GOT3 (cell line): ENCODE data around the gene GRIK4.
"Not testable (repeated sequence)": the region's sequence is repeated elsewhere in the genome, so short reads cannot be mapped to it uniquely, and the experiment has no call there.

Experiments
- DNase-seq: peaks from one replicate; lab custom pipeline; 2025; ENCODE audit warnings: mixed read lengths; lab: John Stamatoyannopoulos, UW

The GRIK4 gene

DNA sequence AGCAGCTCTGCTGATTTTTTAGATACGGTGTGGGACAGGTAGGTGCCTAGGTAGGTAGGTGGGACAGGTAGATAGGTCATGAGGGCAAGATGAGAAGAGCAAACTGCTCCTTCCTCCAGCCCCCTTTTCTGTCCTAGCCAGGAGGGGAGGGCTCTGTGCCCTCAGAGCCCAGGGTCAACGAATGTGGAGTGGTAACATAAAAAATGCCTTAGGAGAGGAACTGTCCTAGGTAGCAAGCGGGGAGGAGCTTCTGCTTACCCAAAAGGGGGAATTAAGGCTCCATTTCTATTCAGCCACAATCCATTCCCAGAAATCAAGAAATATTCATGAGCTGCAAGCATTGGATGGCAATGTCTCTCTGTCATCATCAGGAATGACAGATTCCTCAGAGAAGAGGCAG is 234.8 kb downstream of the GRIK4 start:
- no peak for DNase-seq

DNA sequence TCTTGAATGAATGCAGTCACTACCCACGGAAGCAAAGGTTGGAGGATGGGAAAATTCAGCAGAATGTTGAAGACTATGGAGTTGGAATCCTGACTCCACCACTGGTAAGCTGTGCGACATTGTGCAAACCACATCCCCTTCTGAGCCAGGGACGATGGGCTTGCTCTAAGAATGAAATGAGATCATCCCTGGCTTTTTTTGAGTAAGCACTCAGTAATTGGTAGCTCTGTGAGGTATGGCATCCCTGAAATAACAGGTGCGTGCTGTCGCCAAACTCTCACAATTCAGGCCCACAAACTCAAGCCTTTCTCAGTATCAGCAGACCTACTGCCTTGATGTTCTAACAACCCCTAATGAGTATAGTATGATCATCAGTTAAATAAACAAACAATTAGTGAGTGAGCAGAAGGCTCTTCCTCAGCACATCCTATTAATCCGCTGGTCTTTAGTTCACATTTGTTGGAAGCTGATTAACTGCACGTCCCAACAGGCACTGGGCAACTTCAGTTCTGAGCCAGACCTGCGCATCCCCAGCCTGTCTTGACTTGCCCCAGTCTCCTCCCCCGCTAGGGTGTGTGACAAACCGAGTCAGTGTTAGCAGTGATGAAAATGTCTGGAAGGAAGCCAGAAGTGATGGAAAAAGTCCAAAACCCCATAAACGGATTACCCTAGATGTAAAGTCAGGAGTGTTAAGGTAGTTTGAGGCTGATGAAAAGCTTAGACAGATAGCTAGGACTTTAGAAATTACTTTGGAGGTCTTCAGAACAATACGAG is 235.5 kb downstream of the GRIK4 start:
- no peak for DNase-seq

DNA sequence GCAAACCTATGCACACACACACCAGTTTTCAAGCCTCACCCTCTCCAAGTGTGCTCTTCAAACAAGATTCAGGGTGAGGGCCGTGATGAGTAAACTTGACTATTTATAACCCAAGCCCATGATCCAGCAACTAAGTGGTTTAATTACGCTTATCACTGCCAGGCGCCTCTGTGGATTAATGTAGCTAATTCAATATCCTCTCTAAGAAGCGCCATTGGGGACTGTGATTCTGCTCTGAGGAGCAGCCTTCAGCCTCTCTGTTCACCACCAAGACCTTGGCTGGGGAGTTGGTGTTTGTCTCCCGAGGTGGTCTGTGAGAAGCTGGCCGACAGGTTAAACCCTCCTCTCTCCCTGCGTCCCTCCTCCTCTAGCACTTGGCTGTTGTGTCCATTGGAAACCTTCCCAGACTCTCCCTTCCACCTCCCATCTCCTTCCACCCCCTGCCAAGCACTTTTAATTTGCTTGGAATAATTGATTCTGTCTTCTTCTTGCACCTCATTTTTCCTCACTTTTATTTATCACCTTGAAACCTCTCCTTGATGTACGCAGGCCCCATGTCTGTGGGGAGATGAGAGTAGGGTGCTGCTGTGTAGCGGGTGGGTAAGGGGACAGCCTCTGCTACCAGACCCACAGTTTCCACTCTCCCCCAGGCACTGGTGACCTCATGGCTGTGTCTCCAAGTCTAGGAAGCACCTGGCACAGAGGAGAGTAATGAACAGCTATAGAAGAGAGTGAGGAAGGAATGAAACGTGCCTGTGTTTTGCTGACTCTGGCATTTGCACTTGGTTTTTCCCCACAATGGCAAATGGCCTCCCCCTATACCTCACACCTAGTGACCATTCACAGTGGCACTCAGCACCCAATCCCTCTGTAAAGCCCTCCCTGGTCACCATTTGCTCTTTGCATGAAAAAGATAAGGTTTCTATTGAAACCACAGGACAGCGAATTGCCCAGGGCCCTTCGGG is 236.6 kb downstream of the GRIK4 start:
- no peak for DNase-seq

DNA sequence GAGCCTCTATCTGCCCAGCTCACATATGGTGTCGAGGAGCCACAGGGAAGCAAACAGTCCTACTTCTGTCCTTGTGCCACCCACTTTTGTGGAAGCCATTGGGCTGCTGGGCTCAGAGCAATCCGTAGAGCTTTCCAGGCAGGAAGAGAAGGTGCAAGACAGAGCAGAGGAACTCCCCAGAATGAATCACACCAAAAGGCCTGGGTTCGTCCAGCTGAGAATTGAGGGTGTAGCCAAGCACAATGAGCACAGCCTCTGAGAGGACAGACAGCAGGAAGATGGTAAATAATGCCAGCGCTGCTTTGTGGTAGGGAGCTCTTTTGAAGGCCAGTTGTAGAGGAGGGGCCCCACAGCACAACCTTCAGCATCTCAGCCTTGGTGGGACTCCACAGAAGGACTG is 237.8 kb downstream of the GRIK4 start:
- DNase-seq = no peak

DNA sequence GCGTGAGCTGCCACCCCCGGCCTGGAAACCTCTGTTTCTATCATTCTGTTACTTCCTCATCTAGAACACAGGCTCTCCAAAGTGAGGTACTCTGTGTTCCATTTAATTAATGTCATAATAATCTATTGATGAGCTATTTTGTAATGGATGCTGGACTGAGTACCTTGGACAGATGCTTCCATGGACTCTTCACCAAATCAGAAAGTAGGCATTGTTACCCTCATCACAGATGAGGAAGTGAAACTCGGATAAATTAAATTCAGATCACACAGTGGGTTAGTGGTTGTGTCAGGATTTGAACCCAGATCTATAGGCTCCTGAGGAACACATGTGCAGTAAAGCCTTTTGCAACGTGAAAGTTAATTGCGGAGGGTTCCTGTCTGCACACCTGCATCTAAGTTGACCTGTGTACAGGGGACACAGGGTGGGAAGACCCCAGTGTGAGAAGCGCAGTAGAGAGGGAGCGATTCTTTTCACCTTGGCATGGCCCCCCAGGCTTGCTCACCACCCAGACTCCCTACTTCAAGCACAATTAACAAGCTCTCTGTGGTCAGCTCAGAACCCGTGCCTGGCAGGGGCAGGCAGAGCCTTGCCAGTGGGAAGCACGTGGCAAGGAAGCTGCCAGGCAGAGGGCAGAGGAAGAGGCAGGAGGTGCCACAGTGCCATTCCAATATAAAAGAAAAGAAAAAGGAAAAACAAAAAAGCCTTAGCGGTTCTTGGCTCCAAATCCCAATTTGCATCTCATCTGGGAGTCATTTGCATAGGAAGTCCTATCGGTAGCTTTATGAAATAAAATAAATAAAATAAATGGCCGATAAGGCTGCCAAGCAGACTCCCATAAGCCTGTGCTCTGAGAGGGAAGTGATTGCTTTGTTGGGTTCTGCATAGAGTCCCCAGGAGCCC is 239.3 kb downstream of the GRIK4 start:
- DNase-seq = no peak

DNA sequence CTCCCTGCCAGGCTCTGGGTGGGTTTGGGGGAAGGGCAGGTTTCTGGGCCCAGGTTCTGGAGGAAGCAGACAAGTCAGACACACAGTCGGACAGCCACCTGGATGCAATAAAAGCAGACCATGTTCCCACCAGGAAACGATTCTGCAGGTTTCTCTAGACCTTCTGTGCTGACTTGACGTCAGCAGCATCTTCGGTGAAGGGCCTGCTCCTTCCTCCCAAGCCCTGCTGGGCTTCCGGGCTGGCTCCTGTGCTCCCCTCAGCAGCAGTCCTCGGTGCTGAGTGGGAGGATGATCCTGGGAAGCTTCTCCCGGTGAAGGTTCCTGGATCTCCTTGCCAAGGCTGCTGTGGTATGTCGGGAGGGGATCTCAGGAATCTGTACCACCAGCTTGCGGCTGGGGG is 240.0 kb downstream of the GRIK4 start:
- no peak for DNase-seq

DNA sequence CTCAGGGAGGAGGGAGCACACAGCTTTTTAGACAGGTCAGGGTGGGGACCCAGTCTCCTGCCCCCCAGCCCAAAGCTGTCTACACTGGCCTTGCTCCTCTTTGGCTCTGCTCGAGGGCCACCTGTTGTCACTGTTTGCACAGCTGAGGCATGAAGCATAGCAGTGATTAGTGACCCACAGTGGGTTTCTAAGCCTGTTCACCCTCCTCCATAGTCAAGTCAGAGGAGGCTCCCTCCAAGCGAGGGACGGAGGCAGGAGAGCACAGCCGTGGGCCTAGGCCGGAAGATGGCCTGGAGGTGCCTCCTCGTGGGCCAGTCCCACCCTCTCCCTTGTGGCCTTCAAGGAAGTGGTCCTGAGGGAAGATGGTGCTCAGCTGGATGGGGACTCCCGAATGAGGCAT is 241.1 kb downstream of the GRIK4 start:
- no peak for DNase-seq

DNA sequence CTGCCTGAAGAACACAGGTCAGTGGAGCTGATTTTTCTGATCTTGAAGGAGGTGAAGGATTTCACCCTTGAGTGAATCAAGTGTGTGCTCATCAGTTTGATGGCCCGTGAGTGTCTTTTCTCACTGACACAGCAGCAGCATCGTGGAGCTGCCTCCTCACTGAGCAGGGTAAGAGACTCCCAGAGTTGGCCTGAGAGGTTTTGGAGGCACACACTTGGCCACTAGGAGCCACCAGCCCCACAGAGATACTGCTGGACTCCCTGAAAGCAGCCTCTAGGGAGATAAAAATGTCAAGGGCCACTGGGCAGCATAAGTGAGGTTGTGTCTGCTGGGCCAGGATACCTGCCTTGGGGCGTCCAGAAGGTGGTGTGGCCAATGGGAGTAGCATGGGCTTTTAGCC is 245.4 kb downstream of the GRIK4 start:
- DNase-seq = no peak

DNA sequence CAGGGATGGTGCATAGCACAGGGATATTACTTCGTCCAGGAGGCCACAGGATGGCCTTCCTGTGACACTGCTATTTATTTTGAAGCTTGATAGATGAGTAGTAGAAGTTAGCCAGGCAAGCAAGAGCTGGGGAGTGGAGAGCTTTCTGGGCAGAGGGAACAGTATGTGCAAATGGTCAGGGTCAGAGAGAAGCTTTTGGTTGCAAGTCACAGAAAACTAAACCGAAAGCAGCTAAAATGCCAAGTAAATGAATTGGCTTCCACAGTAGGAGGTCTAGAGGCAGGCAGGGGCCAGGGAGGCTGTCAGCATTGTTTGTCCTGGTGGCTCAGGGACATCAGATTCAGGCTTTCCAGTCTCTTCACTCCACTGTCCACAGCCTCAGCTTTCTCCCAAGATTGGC is 247.5 kb downstream of the GRIK4 start:
- DNase-seq = no peak

DNA sequence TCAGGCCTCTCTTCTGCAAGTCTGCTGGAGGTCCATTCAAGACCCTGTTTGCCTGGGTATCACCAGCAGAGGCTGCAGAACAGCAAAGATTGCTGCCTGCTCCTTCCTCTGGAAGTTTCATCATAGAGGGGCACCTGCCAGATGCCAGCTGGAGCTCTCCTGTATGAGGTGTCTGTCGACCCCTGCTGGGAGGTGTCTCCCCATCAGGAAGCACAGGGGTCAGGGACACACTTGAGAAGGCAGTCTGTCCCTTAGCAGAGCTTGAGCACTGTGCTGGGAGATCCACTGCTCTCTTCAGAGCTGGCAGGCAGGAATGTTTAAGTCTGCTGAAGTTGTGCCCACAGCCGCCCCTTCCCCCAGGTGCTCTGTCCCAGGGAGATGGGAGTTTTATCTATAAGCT is 254.2 kb downstream of the GRIK4 start:
- not testable (repeated sequence) for DNase-seq

DNA sequence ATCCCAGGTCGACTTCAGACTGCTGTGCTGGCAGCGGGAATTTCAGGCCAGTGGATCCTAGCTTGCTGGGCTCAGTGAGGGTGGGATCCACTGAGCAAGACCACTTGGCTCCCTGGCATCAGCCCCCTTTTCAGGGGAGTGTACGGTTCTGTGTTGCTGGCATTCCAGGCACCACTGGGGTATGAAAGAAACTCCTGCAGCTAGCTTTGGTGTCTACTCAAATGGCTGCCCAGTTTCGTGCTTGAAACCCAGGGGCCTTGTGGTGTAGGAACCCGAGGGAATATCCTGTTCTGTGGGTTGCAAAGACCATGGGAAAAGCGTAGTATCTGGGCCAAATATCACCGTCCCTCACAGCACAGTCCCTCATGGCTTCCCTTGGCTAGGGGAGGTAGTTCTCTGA is 254.8 kb downstream of the GRIK4 start:
- DNase-seq = no peak

DNA sequence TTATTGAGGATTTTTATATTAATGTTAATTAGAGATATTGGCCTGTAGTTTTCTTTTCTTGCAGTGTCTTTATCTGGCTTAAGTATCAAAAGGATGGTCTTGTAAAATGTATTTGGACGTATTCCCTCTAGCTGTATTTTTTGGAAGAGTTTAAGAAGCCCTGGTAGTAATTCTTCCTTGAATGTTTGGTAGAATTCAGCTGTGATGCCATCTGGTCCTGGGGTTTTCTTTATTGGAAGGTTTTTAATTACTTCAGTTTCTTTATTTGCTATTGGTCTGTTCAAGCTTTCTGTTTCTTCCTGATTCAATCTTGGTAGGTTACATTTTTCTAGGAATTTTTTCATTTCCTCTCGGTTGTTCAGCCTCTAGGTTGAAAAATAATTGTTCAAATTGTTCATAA is 257.4 kb downstream of the GRIK4 start:
- no peak for DNase-seq

DNA sequence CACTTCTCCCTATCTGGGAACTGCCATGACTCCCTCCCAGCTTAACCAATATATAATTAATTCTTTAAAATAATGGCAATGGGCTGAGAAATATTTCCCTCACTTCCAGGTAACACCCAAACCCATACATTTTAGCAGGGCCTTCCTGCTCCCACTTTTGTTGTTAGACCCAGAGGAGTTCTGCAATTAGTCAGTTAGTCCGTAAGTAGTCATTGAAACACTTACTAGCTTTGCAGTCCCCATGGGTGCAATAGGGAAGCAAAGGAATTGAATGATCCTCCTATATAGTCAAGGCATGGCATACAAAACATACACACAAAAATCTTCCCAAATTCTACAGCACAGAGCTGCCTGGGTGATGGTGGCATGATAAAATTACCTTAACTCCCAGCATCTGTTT is 258.4 kb downstream of the GRIK4 start:
- DNase-seq = no peak

DNA sequence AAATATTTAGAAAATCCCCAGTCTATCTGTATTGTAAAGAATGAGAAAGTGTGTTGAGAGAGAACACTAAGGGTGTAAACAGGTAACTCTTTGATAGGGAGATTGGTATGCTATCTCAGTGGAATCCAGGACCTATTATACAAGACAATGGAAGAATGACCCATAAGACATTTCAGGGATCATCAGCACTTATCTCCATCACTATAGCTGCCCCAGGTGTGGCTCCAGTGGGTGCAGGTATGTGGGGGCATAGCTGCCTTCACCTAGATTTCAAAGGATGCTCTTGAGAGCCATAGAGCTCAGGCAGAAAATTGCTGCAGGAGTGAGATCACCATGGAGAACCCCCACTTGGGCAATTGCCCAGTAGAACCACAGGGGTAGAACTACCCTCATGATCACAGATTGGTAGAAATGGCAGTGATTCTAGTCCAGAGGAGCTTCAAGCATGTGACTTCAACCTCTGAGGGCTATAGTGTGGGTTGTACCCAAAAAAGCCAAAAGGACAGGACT is 260.1 kb downstream of the GRIK4 start:
- DNase-seq = no peak

DNA sequence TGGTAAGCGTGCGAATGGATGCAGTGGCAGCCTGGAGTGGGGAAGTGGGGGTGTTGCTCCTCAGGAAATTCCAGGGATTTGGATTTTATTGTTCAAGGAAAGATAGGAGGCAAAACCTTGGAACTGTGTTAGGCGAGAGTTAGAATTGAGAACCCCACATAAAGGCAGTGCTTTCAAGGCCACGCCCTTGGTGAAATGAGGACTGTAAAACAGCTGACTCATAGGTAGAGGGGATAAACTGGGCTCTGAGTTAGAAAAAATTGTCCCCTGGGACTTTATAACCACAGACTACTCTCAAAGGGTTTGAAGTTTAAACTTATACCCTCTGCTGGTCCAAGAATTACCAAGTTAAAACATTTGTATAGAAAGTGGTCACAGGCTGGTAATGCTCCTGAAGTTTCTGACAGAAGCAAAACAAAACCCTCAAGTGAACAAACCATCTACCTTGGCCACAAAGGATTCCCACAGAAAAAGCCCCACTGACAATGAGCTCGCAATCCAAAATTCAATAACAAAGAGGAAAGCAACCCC is 262.0 kb downstream of the GRIK4 start:
- DNase-seq = no peak

DNA sequence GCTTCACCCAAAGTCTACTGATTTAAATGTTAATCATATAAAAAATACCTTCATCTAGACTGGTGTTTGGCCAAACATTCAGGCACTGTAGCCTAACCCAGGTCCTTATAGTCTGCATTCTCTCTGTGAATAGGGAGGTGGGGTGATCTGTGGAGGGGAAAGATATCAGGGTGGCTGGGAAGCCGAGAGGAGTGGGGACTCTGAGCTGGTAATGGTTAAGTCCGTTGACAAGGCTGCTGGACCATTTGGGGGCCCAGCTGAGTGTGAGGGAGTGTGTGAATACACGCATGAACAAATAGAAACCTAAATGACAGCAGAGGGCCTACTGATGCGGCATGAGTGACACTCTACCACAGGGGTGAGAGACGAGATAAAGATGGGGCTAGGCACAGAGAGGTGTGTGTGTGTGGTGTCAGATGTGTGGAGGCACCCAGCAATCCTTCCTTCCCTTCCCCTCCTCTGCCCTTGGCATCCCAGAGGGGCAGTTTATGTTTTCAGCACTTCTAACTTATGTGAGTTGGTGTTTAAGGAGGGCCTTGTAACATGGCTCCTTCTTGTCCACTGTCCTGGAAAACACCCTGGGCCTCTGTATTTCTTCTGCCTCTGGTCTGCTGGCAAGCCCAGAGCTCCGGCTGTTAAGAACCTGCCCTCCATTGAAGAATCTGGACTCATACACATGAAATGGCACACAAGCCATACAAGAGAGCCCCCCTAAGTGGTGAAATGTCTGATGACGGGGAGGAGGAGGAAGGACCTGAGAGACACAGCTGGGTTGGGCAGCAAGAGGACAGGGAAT is 263.2 kb downstream of the GRIK4 start:
- no peak for DNase-seq

DNA sequence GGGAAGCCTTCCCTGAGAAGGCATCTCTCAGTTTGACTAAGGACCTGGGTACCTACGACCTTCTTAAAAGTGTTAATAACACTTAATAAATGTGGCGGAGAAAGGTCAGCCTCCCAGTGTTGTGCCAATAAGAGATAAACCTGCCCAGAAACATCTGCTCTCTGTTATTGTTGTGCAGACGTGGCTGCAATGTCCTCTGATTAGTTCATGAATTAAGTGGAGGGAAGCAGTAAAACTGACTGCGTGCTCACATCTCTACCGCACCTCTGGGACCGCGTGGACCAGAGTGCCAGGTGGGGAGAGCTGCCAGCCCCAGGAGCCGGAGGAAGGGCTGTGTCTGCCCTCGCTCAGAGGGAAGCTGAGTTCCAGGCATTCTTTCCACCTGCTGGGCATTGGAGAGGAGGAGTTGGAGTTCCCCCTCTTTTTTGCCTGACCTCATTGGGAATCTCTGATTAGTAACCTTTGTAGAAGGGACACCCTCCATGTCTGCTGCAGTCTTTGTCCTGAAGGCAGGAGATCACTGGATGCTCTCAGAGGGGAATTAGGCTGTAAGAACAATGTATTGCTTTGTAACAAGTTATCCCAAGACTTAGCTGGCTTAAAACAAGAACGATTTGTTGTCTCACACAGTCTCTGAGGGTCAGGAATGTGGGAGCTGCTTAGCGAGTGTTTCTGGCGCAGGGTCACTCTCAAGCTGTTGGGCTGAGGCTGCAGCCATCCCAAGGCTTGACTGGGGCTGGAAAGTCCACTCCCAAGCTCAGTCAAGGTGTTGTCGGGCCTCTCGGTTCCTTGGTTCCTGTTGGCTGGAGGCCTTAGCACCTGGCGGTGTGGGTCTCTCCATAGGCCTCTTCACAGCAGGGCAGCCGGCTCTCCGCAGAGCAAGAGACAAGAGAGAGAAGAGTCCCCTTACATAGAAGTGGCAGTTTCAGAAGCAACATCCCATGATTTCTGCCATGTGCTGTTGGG is 264.7 kb downstream of the GRIK4 start:
- DNase-seq = no peak

DNA sequence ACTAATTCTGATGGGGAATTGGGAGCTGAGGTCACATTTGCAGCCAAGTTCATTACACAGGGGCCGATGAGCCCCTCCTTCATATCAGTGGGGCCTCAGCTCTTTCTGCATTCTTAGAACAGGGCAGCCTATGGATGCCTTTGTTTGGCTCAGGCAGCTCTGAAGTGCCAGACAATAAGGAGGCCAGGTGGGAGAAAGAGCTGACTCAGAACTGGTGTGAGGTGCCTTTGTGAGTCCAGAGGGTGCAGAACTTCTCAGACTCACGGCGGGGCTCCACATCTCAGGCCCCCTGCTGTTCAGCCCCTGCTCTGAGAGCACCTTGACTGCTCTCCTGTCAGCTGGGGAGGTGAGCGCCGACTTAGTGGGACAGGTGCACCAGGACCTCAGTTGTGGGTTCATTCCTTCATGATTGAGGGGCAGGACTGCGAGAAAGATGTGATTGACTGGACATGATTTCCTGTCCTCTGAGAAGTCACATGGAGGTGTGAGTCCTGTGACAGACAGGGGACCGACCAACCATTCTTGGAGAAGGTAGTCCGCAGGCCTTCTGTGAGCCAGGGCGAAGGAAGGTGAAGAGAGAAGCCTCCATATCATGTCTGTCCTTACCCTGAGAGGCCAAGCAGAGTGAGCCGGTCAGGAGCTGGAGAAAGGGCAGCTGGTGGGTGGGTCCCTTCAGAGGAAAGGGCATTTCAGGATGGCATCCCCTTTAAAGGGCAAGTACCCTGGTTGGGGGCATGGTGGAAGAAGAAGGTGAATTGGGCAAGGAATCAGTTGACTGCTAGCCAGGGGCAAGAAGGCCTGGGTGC is 267.3 kb downstream of the GRIK4 start:
- no peak for DNase-seq

DNA sequence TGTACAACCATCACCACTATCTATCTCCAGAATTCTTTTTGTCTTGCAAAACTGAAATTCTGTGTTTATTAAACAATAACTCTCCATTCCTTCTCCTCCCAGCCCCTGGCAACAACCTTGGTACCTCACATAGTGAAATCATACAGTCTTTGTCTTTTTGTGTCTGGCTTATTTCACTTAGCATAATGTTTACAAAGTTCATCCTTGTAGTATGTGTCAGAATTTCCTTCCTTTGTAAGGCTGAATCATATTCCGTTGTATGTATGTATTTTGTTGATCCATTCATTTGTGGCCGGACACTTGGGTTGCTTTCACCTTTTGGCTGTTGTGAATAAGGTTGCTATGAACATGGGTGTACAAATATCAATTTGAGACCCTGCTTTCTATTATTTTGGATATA is 268.7 kb downstream of the GRIK4 start:
- no peak for DNase-seq
